OCI-LY3 (cell line): Measurements from ENCODE around the gene ZNF511.
A peak's percentile ranks its signal among the peaks of the same experiment; 100 is the strongest.

ENCODE experiments used
- H2AFZ ChIP-seq: fragments of 200-600, 300-600 bp; shearing (Covaris generic); 2 replicates; pipeline ENCODE4 v1.6.0; 2014; ENCODE audit warnings: antibody characterized with exemption, low read depth, low read length
- H3K27ac ChIP-seq: fragments of 200-600, 300-600 bp; sonication (generic); 2 replicates; pipeline ENCODE4 v1.5.1; 2014; ENCODE audit warnings: mild to moderate bottlenecking, low read length, moderate library complexity, mixed read lengths
- H3K27me3 ChIP-seq: fragments of 200-600, 300-600 bp; sonication (generic); 2 replicates; pipeline ENCODE4 v1.6.1; 2014; ENCODE audit warnings: low read depth, low read length, mixed read lengths
- H3K36me3 ChIP-seq: fragments of 200-600, 300-600 bp; sonication (generic); replicated peaks from 2 replicates; pipeline ENCODE3; 2014; ENCODE audit warnings: low read depth, low read length, mixed read lengths
- H3K4me1 ChIP-seq: fragments of 300-600, 200-600 bp; sonication (generic); 2 replicates; pipeline ENCODE4 v1.6.1; 2014; ENCODE audit warnings: low read length, mixed read lengths
- H3K4me2 ChIP-seq: fragments of 200-600, 300-600 bp; sonication (generic); 2 replicates; pipeline ENCODE4 v1.6.1; 2014; ENCODE audit warnings: low read length, mixed read lengths
- H3K4me3 ChIP-seq: fragments of 300-600, 200-600 bp; sonication (generic); 2 replicates; pipeline ENCODE4 v1.5.1; 2014; ENCODE audit warnings: antibody characterized with exemption, mild to moderate bottlenecking, low read length, moderate library complexity
- H3K79me2 ChIP-seq: fragments of 300-600, 200-600 bp; shearing (Covaris generic); 2 replicates; pipeline ENCODE4 v1.6.1; 2014; ENCODE audit warnings: mild to moderate bottlenecking, low read length, mixed read lengths
- H3K9ac ChIP-seq: fragments of 300-600, 200-600 bp; shearing (Covaris generic); 2 replicates; pipeline ENCODE4 v1.6.0; 2014; ENCODE audit warnings: mild to moderate bottlenecking, low read length, moderate library complexity
- H3K9me3 ChIP-seq: fragments of 200-600, 300-600 bp; shearing (Covaris generic); 2 replicates; pipeline ENCODE4 v1.6.1; 2014; ENCODE audit warnings: low read length, mixed read lengths; ENCODE audit not compliant: insufficient read depth
- H4K20me1 ChIP-seq: fragments of 200-600, 300-600 bp; sonication (generic); 2 replicates; pipeline ENCODE4 v1.6.1; 2016; ENCODE audit warnings: low read length, mixed read lengths; ENCODE audit not compliant: insufficient read depth
- CTCF ChIP-seq: fragments of 200-600, 300-600 bp; sonication (generic); IDR thresholded peaks from 2 replicates; pipeline ENCODE4 v1.5.1; 2014; ENCODE audit warnings: antibody characterized with exemption, low read length, low read depth
- EZH2phosphoT487 ChIP-seq: fragments of 200-600 bp; shearing (Covaris generic); IDR thresholded peaks from 2 replicates; pipeline ENCODE4 v1.6.1; 2018; ENCODE audit warnings: antibody characterized with exemption, mixed run types, low read depth

Gene ZNF511

DNA sequence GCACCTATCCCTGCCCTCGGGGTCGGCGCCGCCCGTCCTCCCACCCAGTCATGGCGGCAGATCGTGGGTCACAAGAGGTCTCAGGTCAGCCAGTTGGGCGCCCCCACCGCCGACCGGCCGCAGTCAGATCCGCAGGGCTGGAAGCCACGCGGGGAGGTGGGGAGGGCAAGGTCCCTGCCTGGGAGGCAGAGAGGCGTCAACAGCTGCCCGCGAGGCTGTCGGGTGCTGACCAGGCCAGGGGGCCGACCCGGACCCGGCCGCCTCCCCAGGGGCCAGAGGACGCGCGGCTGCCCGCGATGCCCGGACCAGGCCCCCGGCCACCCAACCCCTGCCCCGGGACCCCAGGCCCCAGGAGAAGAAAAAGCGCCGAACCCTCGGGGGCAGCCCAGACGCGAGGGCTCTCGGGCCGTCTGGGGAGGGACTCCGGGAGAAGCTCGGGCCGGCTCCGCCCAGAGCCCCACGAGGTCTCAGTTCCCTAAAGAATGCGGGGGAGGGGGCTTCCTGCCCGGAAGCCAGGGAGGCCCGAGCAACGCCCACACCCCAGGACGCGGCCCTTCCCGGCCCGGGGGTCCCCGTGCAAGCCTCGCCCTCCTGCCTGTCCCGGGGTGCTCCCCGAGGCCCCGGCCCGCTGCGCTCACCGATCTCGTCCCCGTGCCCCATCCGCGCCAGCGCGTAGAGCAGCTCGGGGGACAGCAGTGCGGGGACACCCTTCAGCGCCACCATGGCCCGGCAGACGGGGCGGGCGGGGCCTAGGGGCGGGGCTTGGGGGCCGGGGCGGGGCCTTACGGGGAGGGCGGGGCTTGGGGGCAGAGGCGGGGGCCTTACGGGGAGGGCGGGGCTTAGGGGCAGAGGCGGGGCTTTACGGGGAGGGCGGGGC, 48.8 kb downstream of the ZNF511 start, which contains the start of gene FUOM:
FUOM (minus strand) TSS at position 735 of the 877 bp plus-strand sequence; CDS start at position 723, 12 bp downstream.
- Histone ChIP-seq H2AFZ (no peak within 1 kb of the TSS; the same call in 1 of the 2 replicates), H3K36me3 (peaks cover 5% of the 10 kb centered on the region), H3K9me3 (no peaks in the 10 kb centered on the region), H3K4me3 (peak within 1 kb of the TSS; percentile 94), H3K27me3 (no peaks in the 10 kb centered on the region), H3K27ac (peak within 1 kb of the TSS; percentile 55; the same call in 1 of the 2 replicates), H3K4me1 (peaks cover 8% of the 10 kb centered on the region; the same call in 1 of the 2 replicates), H4K20me1 (no peaks in the 10 kb centered on the region), H3K79me2 (peaks cover 9% of the 10 kb centered on the region), H3K4me2 (peak within 1 kb of the TSS; percentile 95), H3K9ac (peak within 1 kb of the TSS; percentile 96)
- no peak for TF ChIP-seq EZH2phosphoT487
- TF ChIP-seq CTCF, result no peak

GRCh38 chr10:133358162-133358924, 49.6 kb downstream of the ZNF511 start:
- Histone ChIP-seq H3K4me2 (no peak overlapping the region), H3K4me1 (peaks cover 8% of the 10 kb centered on the region; the same call in 1 of the 2 replicates), H3K9me3 (no peaks in the 10 kb centered on the region), H3K27ac (no peak overlapping the region), H3K36me3 (peaks cover 5% of the 10 kb centered on the region), H2AFZ (no peak overlapping the region), H3K27me3 (no peaks in the 10 kb centered on the region), H3K79me2 (peaks cover 9% of the 10 kb centered on the region), H3K4me3 (no peak overlapping the region), H3K9ac (no peak overlapping the region), H4K20me1 (no peaks in the 10 kb centered on the region)
- TF ChIP-seq CTCF, result no peak

- no peaks in the 10 kb centered on the region for H3K27me3 ChIP-seq
- no peak overlapping the region for H3K4me2 ChIP-seq
- no peaks in the 10 kb centered on the region for H4K20me1 ChIP-seq
- peaks cover 5% of the 10 kb centered on the region for H3K36me3 ChIP-seq
- H3K27ac ChIP-seq, result no peak overlapping the region
- H3K9ac ChIP-seq, result no peak overlapping the region
- H3K4me1 ChIP-seq, result peaks cover 8% of the 10 kb centered on the region; the same call in 1 of the 2 replicates
- H3K9me3 ChIP-seq, result no peaks in the 10 kb centered on the region
- no peak overlapping the region for H3K4me3 ChIP-seq
- H2AFZ ChIP-seq, result no peak overlapping the region
- H3K79me2 ChIP-seq, result peaks cover 9% of the 10 kb centered on the region
- TF ChIP-seq CTCF, result no peak
- TF ChIP-seq EZH2phosphoT487, result no peak
Measured at GRCh38 chr10:133358925-133359310, 50.2 kb downstream of the ZNF511 start.

DNA sequence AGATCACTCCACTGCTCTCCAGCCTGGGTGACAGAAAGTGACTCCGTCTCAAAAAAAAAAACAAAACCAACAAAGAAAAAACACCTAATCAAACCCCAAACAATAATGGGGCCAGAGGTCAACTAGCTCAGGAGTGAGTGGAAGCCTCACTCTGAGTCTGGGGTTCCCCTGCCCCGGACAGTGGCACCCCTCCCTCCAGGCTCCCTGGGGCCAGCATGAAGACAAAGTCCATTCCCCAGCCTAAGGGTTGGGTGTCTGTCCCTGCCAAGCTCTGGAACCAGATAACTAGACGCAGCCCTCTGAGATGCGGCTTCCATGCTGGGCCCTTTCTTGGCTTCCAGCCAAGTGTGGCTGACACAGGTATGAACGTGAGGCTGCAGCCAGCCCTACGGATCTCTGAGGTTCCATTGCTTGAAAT, 50.8 kb downstream of the ZNF511 start:
- Histone ChIP-seq H3K4me1 (peaks cover 8% of the 10 kb centered on the region; the same call in 1 of the 2 replicates), H3K27ac (no peak overlapping the region), H3K4me2 (no peak overlapping the region), H3K9me3 (no peaks in the 10 kb centered on the region), H3K9ac (no peak overlapping the region), H2AFZ (no peak overlapping the region), H3K79me2 (peaks cover 9% of the 10 kb centered on the region), H3K4me3 (no peak overlapping the region), H4K20me1 (no peaks in the 10 kb centered on the region), H3K27me3 (no peaks in the 10 kb centered on the region), H3K36me3 (peaks cover 5% of the 10 kb centered on the region)
- TF ChIP-seq EZH2phosphoT487 (no peak), CTCF (no peak)
